ENCODE results near the gene SLC29A3.

DNA sequence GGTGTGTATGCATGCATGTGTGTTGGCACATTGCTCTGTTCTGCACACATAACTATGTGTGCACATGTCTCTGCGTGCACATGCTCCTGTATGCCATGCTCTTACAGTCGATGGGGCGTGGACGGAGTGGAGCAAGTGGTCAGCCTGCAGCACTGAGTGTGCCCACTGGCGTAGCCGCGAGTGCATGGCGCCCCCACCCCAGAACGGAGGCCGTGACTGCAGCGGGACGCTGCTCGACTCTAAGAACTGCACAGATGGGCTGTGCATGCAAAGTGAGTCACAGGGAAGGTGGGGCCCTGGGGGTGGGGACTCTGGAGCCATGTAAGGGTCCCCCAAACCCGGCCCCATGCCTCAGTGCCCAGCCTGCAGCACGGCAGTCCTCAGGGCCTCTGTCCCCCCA lies 30.6 kb upstream of the SLC29A3 start:
- no peak for TF ChIP-seq CTCF (conservative IDR thresholded peaks at IDR 0.05)
- TF ChIP-seq EZH2 (IDR thresholded peaks at IDR 0.05; ENCODE audit: low read depth), result no peak
